ENCODE results near the gene CFAP65. TPM values are rescaled to one million over a fixed set of nuclear protein-coding genes. Genes with fewer than 3 reads are reported as not detected.

CFAP65 gene
- total RNA-seq, 2 donors from 2014 or later = not detected

GRCh38 chr2:219062081-219062480 lies 20.8 kb upstream of the CFAP65 start:
- peak; percentile 55 for DNase-seq (ENCODE audit: low spot score)
- intact Hi-C loops (cut with DNase I) = no loop called here

GRCh38 chr2:219060821-219061791 lies 19.8 kb upstream of the CFAP65 start, which contains the start of gene IHH:
IHH (minus strand) TSS chr2:219060921; CDS start chr2:219060467, 454 bp downstream.
- intact Hi-C loops (cut with DNase I) = no loop called here
- peak; percentile 70 for DNase-seq (ENCODE audit: low spot score)

GRCh38 chr2:219059725-219060682 lies 18.7 kb upstream of the CFAP65 start:
- DNase-seq (ENCODE audit: low spot score) = peak; percentile 75
- intact Hi-C loops (cut with DNase I) = loop anchor here in 1 of 2 donors (1.0 kb wide), 1 partner anchor 96 kb away; no protein-coding TSS in a partner anchor

GRCh38 chr2:219059375-219059724 lies 18.0 kb upstream of the CFAP65 start:
- DNase-seq (ENCODE audit: low spot score) = peak; percentile 53
- intact Hi-C loops (cut with DNase I) = loop anchor here in 1 of 2 donors (1.0 kb wide), 1 partner anchor 97 kb away; no protein-coding TSS in a partner anchor

GRCh38 chr2:219058541-219059374 lies 17.4 kb upstream of the CFAP65 start:
- intact Hi-C loops (cut with DNase I) = loop anchor here (1.0 kb wide), 2 partner anchors 27 to 98 kb away; no protein-coding TSS in a partner anchor
- DNase-seq (ENCODE audit: low spot score) = peak; percentile 80

- intact Hi-C loops (cut with DNase I) = loop anchor here in 1 of 2 donors (1.0 kb wide), 1 partner anchor 27 kb away; no protein-coding TSS in a partner anchor
- DNase-seq (ENCODE audit: low spot score) = peak; percentile 93
These were observed 16.6 kb upstream of the CFAP65 start for GRCh38 chr2:219057709-219058540.

GRCh38 chr2:219056896-219057708 lies 15.8 kb upstream of the CFAP65 start:
- peak; percentile 75 for DNase-seq (ENCODE audit: low spot score)
- intact Hi-C loops (cut with DNase I) = no loop called here

- DNase-seq (ENCODE audit: low spot score) = peak; percentile 80
These were observed 15.0 kb upstream of the CFAP65 start for GRCh38 chr2:219056176-219056895.

GRCh38 chr2:219054956-219055903 lies 13.9 kb upstream of the CFAP65 start:
- intact Hi-C loops (cut with DNase I) = loop anchor here in 1 of 2 donors (2.0 kb wide), 1 partner anchor 98 kb away; no protein-coding TSS in a partner anchor
- DNase-seq (ENCODE audit: low spot score) = peak; percentile 72

More at GRCh38 chr2:219056176-219056895, 15.0 kb upstream of the CFAP65 start:
- intact Hi-C loops (cut with DNase I) = no loop called here

- intact Hi-C loops (cut with DNase I) = no loop called here
- DNase-seq (ENCODE audit: low spot score) = peak; percentile 72
These were observed 8.0 kb upstream of the CFAP65 start for GRCh38 chr2:219049282-219049681.

GRCh38 chr2:219045937-219046550 lies 4.7 kb upstream of the CFAP65 start:
- intact Hi-C loops (cut with DNase I) = no loop called here
- DNase-seq (ENCODE audit: low spot score) = peak; percentile 46

- intact Hi-C loops (cut with DNase I) = loop anchor here in 1 of 2 donors (5.0 kb wide), 1 partner anchor 275 kb away; no protein-coding TSS in a partner anchor
- DNase-seq (ENCODE audit: low spot score) = peak; percentile 17
These were observed 1.4 kb upstream of the CFAP65 start for GRCh38 chr2:219042750-219043149.

GRCh38 chr2:219042157-219042556 lies 841 bp upstream of the CFAP65 start:
- intact Hi-C loops (cut with DNase I) = loop anchor here in 1 of 2 donors (5.0 kb wide), 1 partner anchor 275 kb away; no protein-coding TSS in a partner anchor
- peak; percentile 56 for DNase-seq (ENCODE audit: low spot score)

GRCh38 chr2:219038600-219038999 lies 2.7 kb downstream of the CFAP65 start:
- intact Hi-C loops (cut with DNase I) = no loop called here
- DNase-seq (ENCODE audit: low spot score) = peak; percentile 25

Measured in posterior vena cava (tissue), 2 donors.